Measurements from ENCODE around the gene LAP3.

Gene LAP3

GRCh38 chr4:17616283-17616682, 39.3 kb downstream of the LAP3 start:
- no peak for DNase-seq (ENCODE audit: low spot score)

- no peak for DNase-seq (ENCODE audit: low spot score)
These were observed 41.9 kb downstream of the LAP3 start for GRCh38 chr4:17618926-17619325.

GRCh38 chr4:17619416-17620105, 42.6 kb downstream of the LAP3 start:
- no peak for DNase-seq (ENCODE audit: low spot score)

- DNase-seq (ENCODE audit: low spot score): no peak
These were observed 46.5 kb downstream of the LAP3 start for GRCh38 chr4:17623451-17624001.

GRCh38 chr4:17624821-17625220, 47.8 kb downstream of the LAP3 start:
- DNase-seq (ENCODE audit: low spot score): no peak

- no peak for DNase-seq (ENCODE audit: low spot score)
These were observed 53.2 kb downstream of the LAP3 start for GRCh38 chr4:17630228-17630627.

GRCh38 chr4:17633600-17633999, 56.6 kb downstream of the LAP3 start:
- no peak for DNase-seq (ENCODE audit: low spot score)

- DNase-seq (ENCODE audit: low spot score): no peak
These were observed 58.1 kb downstream of the LAP3 start for GRCh38 chr4:17635056-17635455.

- no peak for DNase-seq (ENCODE audit: low spot score)
These were observed 59.3 kb downstream of the LAP3 start for GRCh38 chr4:17636341-17636695.

GRCh38 chr4:17636696-17637622, 60.0 kb downstream of the LAP3 start:
- peak; percentile 72 for DNase-seq (ENCODE audit: low spot score)

GRCh38 chr4:17639136-17639535, 62.1 kb downstream of the LAP3 start:
- no peak for DNase-seq (ENCODE audit: low spot score)

- no peak for DNase-seq (ENCODE audit: low spot score)
These were observed 65.4 kb downstream of the LAP3 start for GRCh38 chr4:17642398-17642783.

- no peak for DNase-seq (ENCODE audit: low spot score)
These were observed 69.7 kb downstream of the LAP3 start for GRCh38 chr4:17646693-17647092.

GRCh38 chr4:17647176-17647806, 70.3 kb downstream of the LAP3 start:
- no peak for DNase-seq (ENCODE audit: low spot score)

GRCh38 chr4:17647927-17648326, 70.9 kb downstream of the LAP3 start:
- DNase-seq (ENCODE audit: low spot score): no peak

GRCh38 chr4:17650406-17650805, 73.4 kb downstream of the LAP3 start:
- no peak for DNase-seq (ENCODE audit: low spot score)

GRCh38 chr4:17654701-17655100, 77.7 kb downstream of the LAP3 start:
- DNase-seq (ENCODE audit: low spot score): no peak

- no peak for DNase-seq (ENCODE audit: low spot score)
These were observed 80.1 kb downstream of the LAP3 start for GRCh38 chr4:17657090-17657489.

All from SK-N-DZ (cell line).